Ascending aorta (tissue), 2 donors: ENCODE data around the gene IFT81. TPM values are rescaled to one million over a fixed set of nuclear protein-coding genes. Genes with fewer than 3 reads are reported as not detected.

Experiments used
- DNase-seq, 2 donors: peaks; one replicate each; pipeline ENCODE4 v3.0.0-alpha.2; 2019; ENCODE audit warnings: low spot score in 2 of 2
- H3K27ac ChIP-seq, 2 donors: fragments of 200-600 bp; sonication (generic); one replicate each; pipeline ENCODE4 v1.5.1; 2016 to 2017; ENCODE audit warnings: mild to moderate bottlenecking in 1 of 2
- H3K27me3 ChIP-seq: fragments of 200-600 bp; sonication (generic); one replicate; pipeline ENCODE4 v1.5.1; 2017
- H3K36me3 ChIP-seq, 2 donors: fragments of 200-600 bp; sonication (generic); one replicate each; pipeline ENCODE4 v1.5.1; 2016
- H3K4me1 ChIP-seq, 2 donors: fragments of 200-600 bp; sonication (generic); one replicate each; pipeline ENCODE4 v1.5.1; 2016 to 2017; ENCODE audit warnings: mild to moderate bottlenecking in 1 of 2
- H3K4me3 ChIP-seq, 2 donors: fragments of 200-600 bp; sonication (generic); one replicate each; pipeline ENCODE4 v1.5.1; 2016 to 2017; ENCODE audit warnings: mild to moderate bottlenecking in 1 of 2
- H3K9me3 ChIP-seq, 2 donors: fragments of 200-600 bp; sonication (generic); one replicate each; pipeline ENCODE4 v1.5.1; 2016
- intact Hi-C: fragments of 100-400 bp; cut with DNase I; formaldehyde crosslinking; loops from one replicate; pipeline ENCODE4 v1.15.1; 2023
- total RNA-seq: library from RNA; depleted of rRNA; stranded (reverse); fragments of >200 nt; gene quantifications from one replicate; pipeline ENCODE4 v1.1.0, GENCODE V29; 2016
- TF ChIP-seq, protein P1 (sequence below), 3 experiments: fragments of 200-600 bp in 2 of 3; fragments of 450-650 bp in 1 of 3; sonication (generic) in 2 of 3; IDR thresholded peaks; one replicate each; pipeline ENCODE4 v1.5.1; 2016 to 2019; ENCODE audit warnings: antibody characterized with exemption in 3 of 3, mild to moderate bottlenecking in 1 of 3, moderate library complexity in 1 of 3

Gene IFT81
- total RNA-seq, 1 donor from 2014 or later = 12.0 TPM

DNA sequence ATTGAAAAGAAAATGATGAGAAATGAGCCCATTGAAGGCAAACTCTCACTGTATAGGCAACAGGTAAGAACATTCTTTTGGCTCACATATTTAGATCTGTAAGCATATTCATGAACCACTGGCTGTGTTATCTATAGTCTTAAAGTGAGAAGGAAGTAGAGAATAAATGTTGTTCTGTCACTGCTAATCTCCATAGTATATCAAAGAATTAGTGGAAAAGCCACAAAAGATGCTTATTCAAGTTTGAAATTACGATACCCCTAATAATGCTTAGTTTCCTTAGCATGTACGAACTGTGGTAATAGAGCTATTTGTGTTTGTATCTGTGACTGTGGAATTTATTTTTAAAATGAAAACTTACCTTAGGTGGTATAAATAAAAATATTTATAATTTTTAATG lies 22.8 kb downstream of the IFT81 start:
- intact Hi-C loops = no loop called here
- DNase-seq = no peak
- no peaks in the 10 kb centered on the region for H3K9me3 ChIP-seq

DNA sequence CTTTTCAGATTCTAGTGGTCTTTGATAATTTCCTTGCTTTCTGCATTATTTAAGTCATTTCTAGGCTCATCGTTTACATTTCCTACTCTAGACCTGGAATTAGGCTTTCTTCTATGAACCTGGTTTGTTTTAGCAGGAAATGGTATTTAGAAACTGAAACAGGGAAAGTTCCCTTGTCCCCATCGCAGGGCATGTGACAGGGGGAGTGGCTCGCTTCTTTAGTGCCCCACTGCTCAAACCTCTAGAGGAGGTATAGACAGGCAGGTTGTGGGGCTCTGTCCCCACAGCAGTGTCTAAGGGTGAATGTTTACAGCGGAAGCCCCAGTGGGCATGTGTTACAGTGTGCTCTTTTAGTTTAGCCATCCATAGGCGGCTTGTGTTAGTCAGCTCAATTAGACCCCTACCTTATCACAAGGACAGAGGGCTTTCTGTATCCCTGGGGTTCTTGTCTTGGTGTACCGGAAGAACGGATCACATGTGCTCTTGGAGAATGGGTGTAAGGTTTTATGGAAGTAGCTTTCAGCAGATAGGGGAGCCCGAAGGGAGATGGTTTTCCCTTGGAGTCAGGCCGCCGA lies 25.0 kb downstream of the IFT81 start:
- Histone ChIP-seq H3K27ac (no peak overlapping the region), H3K4me3 (no peak overlapping the region), H3K36me3 (peaks cover 12 to 38% of the 10 kb centered on the region in 2 donors), H3K27me3 (no peaks in the 10 kb centered on the region), H3K4me1 (no peaks in the 10 kb centered on the region), H3K9me3 (no peaks in the 10 kb centered on the region)
- intact Hi-C loops = no loop called here
- TF ChIP-seq, protein P1, sequence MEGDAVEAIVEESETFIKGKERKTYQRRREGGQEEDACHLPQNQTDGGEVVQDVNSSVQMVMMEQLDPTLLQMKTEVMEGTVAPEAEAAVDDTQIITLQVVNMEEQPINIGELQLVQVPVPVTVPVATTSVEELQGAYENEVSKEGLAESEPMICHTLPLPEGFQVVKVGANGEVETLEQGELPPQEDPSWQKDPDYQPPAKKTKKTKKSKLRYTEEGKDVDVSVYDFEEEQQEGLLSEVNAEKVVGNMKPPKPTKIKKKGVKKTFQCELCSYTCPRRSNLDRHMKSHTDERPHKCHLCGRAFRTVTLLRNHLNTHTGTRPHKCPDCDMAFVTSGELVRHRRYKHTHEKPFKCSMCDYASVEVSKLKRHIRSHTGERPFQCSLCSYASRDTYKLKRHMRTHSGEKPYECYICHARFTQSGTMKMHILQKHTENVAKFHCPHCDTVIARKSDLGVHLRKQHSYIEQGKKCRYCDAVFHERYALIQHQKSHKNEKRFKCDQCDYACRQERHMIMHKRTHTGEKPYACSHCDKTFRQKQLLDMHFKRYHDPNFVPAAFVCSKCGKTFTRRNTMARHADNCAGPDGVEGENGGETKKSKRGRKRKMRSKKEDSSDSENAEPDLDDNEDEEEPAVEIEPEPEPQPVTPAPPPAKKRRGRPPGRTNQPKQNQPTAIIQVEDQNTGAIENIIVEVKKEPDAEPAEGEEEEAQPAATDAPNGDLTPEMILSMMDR (IDR thresholded peaks at IDR 0.05) = no peak
- no peak for DNase-seq

More for the DNA sequence above, 22.8 kb downstream of the IFT81 start:
- Histone ChIP-seq H3K36me3 (peaks cover 18 to 22% of the 10 kb centered on the region in 2 donors), H3K4me1 (no peaks in the 10 kb centered on the region), H3K4me3 (no peak overlapping the region), H3K27me3 (no peaks in the 10 kb centered on the region), H3K27ac (no peak overlapping the region)
- TF ChIP-seq, protein P1 (IDR thresholded peaks at IDR 0.05) = no peak

DNA sequence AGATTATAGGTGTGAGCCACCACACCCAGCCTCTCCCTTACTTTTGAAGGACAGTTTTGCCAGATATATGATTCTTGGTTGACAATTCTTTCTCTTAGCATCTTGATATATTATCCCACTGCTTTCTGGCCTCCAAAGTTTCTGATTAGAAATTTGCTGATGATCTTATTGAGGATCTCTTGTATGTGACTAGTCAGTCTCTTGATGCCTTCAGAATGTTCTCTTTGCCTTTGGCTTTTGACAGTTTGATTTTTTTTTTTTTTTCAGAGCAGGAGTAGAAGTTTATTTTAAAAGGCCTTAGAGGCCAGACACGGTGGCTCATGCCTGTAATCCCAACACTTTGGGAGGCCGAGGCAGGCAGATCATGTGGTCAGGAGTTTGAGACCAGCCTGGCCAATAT lies 32.6 kb downstream of the IFT81 start:
- TF ChIP-seq, protein P1 (IDR thresholded peaks at IDR 0.05) = no peak
- intact Hi-C loops = no loop called here
- H3K4me1 ChIP-seq = no peaks in the 10 kb centered on the region
- H3K27ac ChIP-seq = no peak overlapping the region
- no peak for DNase-seq
- H3K27me3 ChIP-seq = no peaks in the 10 kb centered on the region
- H3K4me3 ChIP-seq = no peak overlapping the region
- peaks cover 8 to 23% of the 10 kb centered on the region in 2 donors for H3K9me3 ChIP-seq
- peaks cover 10 to 48% of the 10 kb centered on the region in 2 donors for H3K36me3 ChIP-seq

GRCh38 chr12:110157539-110157938 lies 33.4 kb downstream of the IFT81 start:
- Histone ChIP-seq H3K4me1 (no peaks in the 10 kb centered on the region), H3K4me3 (no peak overlapping the region), H3K36me3 (peaks cover 10 to 42% of the 10 kb centered on the region in 2 donors), H3K27ac (no peak overlapping the region), H3K27me3 (no peaks in the 10 kb centered on the region), H3K9me3 (peaks cover 8 to 23% of the 10 kb centered on the region in 2 donors)
- TF ChIP-seq, protein P1 (IDR thresholded peaks at IDR 0.05) = no peak
- intact Hi-C loops = no loop called here
- DNase-seq = no peak

DNA sequence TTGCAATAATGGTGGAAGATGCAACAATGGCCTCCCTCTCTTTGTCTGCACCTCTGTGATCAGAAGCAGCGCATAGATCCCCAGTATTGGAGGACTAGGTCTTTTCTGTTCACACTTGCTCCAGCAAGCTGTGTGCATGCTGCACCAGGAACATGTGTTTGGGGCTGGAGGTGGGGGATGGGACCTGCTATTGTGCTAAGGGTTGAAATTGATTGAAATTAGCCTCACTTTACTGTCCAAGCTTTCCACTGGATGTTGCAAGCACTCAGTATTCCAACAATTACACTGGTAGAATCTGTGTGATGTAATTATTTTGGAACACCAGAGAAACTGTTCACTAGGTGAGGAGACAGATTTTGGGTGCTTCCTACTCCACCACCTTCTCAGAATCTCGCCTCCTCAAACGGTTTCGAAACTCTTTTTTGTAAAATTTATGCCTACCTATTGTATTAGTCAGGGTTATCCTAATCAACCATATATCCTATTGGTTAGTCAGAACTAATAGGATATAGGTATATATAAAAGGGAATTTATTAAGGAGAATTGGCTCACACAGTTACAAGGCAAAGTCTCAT lies 35.6 kb downstream of the IFT81 start:
- peaks cover 12 to 41% of the 10 kb centered on the region in 2 donors for H3K36me3 ChIP-seq

More for the DNA sequence above, 35.6 kb downstream of the IFT81 start:
- TF ChIP-seq, protein P1 (IDR thresholded peaks at IDR 0.05) = no peak
- no peak for DNase-seq
- Histone ChIP-seq H3K9me3 (peaks cover 8 to 23% of the 10 kb centered on the region in 2 donors), H3K4me3 (no peak overlapping the region), H3K4me1 (no peaks in the 10 kb centered on the region), H3K27me3 (no peaks in the 10 kb centered on the region), H3K27ac (no peak overlapping the region)
- intact Hi-C loops = no loop called here
